GM23248 (cell line): ENCODE results near the gene OFD1.

Experiments
- EZH2 ChIP-seq: fragments of 200-600 bp; sonication (generic); IDR thresholded peaks from 2 replicates; pipeline ENCODE4 v1.6.1; 2018; ENCODE audit warnings: antibody characterized with exemption, mild to moderate bottlenecking; ENCODE audit not compliant: insufficient read depth, poor library complexity, severe bottlenecking
- EZH2phosphoT487 ChIP-seq: fragments of 200-600 bp; sonication (generic); IDR thresholded peaks from 2 replicates; pipeline ENCODE4 v1.6.1; 2018; ENCODE audit warnings: antibody characterized with exemption, moderate library complexity, mild to moderate bottlenecking, low read depth; ENCODE audit not compliant: insufficient read depth

- TF ChIP-seq EZH2phosphoT487 (no peak), EZH2 (no peak)
Observed at GRCh38 chrX:13732246-13733067, 2.1 kb upstream of the OFD1 start.
